Astrocyte (in vitro differentiated cells and primary cell): ENCODE results near the gene TUBB4B. TPM values are rescaled to one million over a fixed set of nuclear protein-coding genes. Genes with fewer than 3 reads are reported as not detected.

ENCODE experiments used
- DNase-seq: peaks from one replicate; pipeline ENCODE4 v3.0.0-alpha.2; 2010; ENCODE audit warnings: low read depth
- FAIRE-seq: peaks from 2 replicates; lab custom pipeline; 2011; peaks lifted over from hg19 to GRCh38; lab: Jason Lieb, UNC
- H2AFZ ChIP-seq: 2 replicates; pipeline ENCODE4 v1.6.0; 2012; ENCODE audit warnings: low read depth, low read length, inconsistent platforms
- H3K27ac ChIP-seq: 2 replicates; pipeline ENCODE4 v1.5.1; 2011; ENCODE audit warnings: low read depth, low read length, inconsistent platforms
- H3K27me3 ChIP-seq: 2 replicates; pipeline ENCODE4 v1.6.0; 2011; ENCODE audit warnings: low read length, inconsistent platforms; ENCODE audit not compliant: insufficient read depth
- H3K36me3 ChIP-seq: 2 replicates; pipeline ENCODE4 v1.5.1; 2011; ENCODE audit warnings: low read length, inconsistent platforms; ENCODE audit not compliant: insufficient read depth
- H3K4me1 ChIP-seq: 2 replicates; pipeline ENCODE4 v1.5.1; 2011; ENCODE audit warnings: low read length, inconsistent platforms; ENCODE audit not compliant: insufficient read depth
- H3K4me2 ChIP-seq: 2 replicates; pipeline ENCODE4 v1.6.0; 2012; ENCODE audit warnings: low read length, inconsistent platforms
- H3K4me3 ChIP-seq: 2 replicates; pipeline ENCODE4 v1.5.1; 2011; ENCODE audit warnings: low read depth, mild to moderate bottlenecking, low read length, inconsistent platforms; ENCODE audit not compliant: insufficient read depth
- H3K79me2 ChIP-seq: 2 replicates; pipeline ENCODE4 v1.6.0; 2012; ENCODE audit warnings: mild to moderate bottlenecking, low read length, inconsistent platforms; ENCODE audit not compliant: insufficient read depth
- H3K9ac ChIP-seq: 2 replicates; pipeline ENCODE4 v1.6.0; 2012; ENCODE audit warnings: mild to moderate bottlenecking, low read length, inconsistent platforms
- H3K9me3 ChIP-seq: 2 replicates; pipeline ENCODE4 v1.5.1; 2012; ENCODE audit warnings: low read depth, mild to moderate bottlenecking, low read length, inconsistent platforms; ENCODE audit not compliant: insufficient read depth
- H4K20me1 ChIP-seq: 2 replicates; pipeline ENCODE4 v1.6.0; 2012; ENCODE audit warnings: low read length, inconsistent platforms; ENCODE audit not compliant: insufficient read depth
- H3K27ac Mint-ChIP-seq: one replicate; pipeline ENCODE4 v1.8.0; 2021; ENCODE audit warnings: mild to moderate bottlenecking, mixed read lengths; ENCODE audit not compliant: unreplicated experiment
- H3K27me3 Mint-ChIP-seq: one replicate; pipeline ENCODE4 v1.8.0; 2021; ENCODE audit warnings: low read depth, mixed read lengths; ENCODE audit not compliant: unreplicated experiment
- H3K36me3 Mint-ChIP-seq: one replicate; pipeline ENCODE4 v1.8.0; 2021; ENCODE audit warnings: low read depth, mixed read lengths; ENCODE audit not compliant: unreplicated experiment
- H3K4me1 Mint-ChIP-seq: one replicate; pipeline ENCODE4 v1.8.0; 2021; ENCODE audit warnings: low read depth, mixed read lengths; ENCODE audit not compliant: unreplicated experiment
- H3K4me3 Mint-ChIP-seq: one replicate; pipeline ENCODE4 v1.8.0; 2021; ENCODE audit warnings: mild to moderate bottlenecking, moderate library complexity, mixed read lengths; ENCODE audit not compliant: unreplicated experiment
- H3K9me3 Mint-ChIP-seq: one replicate; pipeline ENCODE4 v1.8.0; 2021; ENCODE audit warnings: mild to moderate bottlenecking, mixed read lengths; ENCODE audit not compliant: unreplicated experiment
- EZH2 ChIP-seq: IDR thresholded peaks from 2 replicates; pipeline ENCODE4 v1.6.1; 2012; ENCODE audit warnings: mild to moderate bottlenecking, low read length, inconsistent platforms; ENCODE audit not compliant: insufficient read depth
- total RNA-seq: library from RNA; stranded (reverse); gene quantifications from 2 replicates; pipeline ENCODE4 v1.2.1, GENCODE V29; 2021
- TF ChIP-seq, protein P1 (sequence below): IDR thresholded peaks from 2 replicates; pipeline ENCODE4 v1.5.1; 2011; ENCODE audit warnings: low read depth, mild to moderate bottlenecking, inconsistent platforms, low read length, moderate library complexity; ENCODE audit not compliant: insufficient read depth

The TUBB4B gene
- total RNA-seq, 1 donor from 2014 or later, result 218 TPM

DNA sequence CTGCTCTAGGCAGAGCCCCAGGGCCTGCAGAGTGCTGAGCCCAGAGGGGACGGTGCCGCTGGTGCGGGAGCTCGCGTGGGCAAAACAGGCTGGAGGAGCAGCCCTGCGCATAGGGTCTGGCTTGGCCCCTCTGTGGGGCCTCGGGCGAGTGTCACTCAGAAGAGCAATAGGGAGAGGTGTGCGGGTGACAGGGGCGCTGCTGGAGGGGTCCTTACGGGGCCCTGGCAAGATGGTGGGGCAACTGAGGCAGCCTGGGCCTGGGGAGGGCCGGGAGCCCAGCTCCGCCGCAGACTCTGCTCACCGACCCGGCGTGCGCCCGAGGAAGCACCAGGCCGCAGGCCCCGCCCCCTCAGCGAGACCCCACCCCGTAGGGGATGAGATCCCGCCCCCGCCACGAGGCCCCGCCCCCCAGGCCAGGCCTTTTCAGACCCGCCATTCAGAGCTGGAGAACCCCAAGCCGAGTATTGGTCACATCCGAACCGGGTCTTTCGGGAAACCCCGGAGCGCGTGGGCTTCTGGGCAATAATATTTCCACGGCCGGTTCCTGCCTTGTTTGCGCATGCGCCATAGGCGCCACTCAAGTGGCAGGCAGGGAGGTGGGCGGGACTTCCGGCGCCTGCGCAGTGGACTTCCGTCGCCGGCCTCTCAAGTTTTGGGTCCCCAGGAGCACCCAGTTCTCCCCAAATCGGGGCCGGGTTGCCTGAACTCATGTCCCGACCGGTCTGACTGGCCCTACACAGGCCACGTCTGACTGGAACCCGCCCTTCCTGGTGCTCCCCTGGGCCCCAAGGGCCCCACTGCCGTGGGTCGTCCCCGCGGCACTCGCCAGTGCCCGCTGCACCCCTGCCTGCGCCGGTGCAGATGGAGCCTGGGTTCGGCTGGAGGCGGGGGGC, 17.8 kb upstream of the TUBB4B start:
- peak overlapping the region; percentile 86 for H3K4me3 ChIP-seq
- peak overlapping the region; percentile 93 for H3K9ac ChIP-seq
- H3K36me3 ChIP-seq, result no peaks in the 10 kb centered on the region
- TF ChIP-seq EZH2, result no peak
- TF ChIP-seq, protein P1, sequence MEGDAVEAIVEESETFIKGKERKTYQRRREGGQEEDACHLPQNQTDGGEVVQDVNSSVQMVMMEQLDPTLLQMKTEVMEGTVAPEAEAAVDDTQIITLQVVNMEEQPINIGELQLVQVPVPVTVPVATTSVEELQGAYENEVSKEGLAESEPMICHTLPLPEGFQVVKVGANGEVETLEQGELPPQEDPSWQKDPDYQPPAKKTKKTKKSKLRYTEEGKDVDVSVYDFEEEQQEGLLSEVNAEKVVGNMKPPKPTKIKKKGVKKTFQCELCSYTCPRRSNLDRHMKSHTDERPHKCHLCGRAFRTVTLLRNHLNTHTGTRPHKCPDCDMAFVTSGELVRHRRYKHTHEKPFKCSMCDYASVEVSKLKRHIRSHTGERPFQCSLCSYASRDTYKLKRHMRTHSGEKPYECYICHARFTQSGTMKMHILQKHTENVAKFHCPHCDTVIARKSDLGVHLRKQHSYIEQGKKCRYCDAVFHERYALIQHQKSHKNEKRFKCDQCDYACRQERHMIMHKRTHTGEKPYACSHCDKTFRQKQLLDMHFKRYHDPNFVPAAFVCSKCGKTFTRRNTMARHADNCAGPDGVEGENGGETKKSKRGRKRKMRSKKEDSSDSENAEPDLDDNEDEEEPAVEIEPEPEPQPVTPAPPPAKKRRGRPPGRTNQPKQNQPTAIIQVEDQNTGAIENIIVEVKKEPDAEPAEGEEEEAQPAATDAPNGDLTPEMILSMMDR, result no peak
- no peaks in the 10 kb centered on the region for H3K9me3 ChIP-seq
- no peak overlapping the region for H3K27ac Mint-ChIP-seq
- peak overlapping the region; percentile 76 for H3K27ac ChIP-seq
- no peaks in the 10 kb centered on the region for H3K79me2 ChIP-seq
- DNase-seq (peak; percentile 87), FAIRE-seq (peak; percentile 71)
- H3K4me3 Mint-ChIP-seq, result peak overlapping the region; percentile 83
- peak overlapping the region; percentile 97 for H2AFZ ChIP-seq
- no peaks in the 10 kb centered on the region for H3K27me3 Mint-ChIP-seq
- peaks cover 32% of the 10 kb centered on the region for H3K4me1 ChIP-seq
- no peaks in the 10 kb centered on the region for H3K36me3 Mint-ChIP-seq
- peaks cover 9% of the 10 kb centered on the region for H3K4me1 Mint-ChIP-seq
- H3K9me3 Mint-ChIP-seq, result no peaks in the 10 kb centered on the region
- H3K4me2 ChIP-seq, result peak overlapping the region; percentile 95
- H3K27me3 ChIP-seq, result no peaks in the 10 kb centered on the region
- H4K20me1 ChIP-seq, result peaks cover 8% of the 10 kb centered on the region

DNA sequence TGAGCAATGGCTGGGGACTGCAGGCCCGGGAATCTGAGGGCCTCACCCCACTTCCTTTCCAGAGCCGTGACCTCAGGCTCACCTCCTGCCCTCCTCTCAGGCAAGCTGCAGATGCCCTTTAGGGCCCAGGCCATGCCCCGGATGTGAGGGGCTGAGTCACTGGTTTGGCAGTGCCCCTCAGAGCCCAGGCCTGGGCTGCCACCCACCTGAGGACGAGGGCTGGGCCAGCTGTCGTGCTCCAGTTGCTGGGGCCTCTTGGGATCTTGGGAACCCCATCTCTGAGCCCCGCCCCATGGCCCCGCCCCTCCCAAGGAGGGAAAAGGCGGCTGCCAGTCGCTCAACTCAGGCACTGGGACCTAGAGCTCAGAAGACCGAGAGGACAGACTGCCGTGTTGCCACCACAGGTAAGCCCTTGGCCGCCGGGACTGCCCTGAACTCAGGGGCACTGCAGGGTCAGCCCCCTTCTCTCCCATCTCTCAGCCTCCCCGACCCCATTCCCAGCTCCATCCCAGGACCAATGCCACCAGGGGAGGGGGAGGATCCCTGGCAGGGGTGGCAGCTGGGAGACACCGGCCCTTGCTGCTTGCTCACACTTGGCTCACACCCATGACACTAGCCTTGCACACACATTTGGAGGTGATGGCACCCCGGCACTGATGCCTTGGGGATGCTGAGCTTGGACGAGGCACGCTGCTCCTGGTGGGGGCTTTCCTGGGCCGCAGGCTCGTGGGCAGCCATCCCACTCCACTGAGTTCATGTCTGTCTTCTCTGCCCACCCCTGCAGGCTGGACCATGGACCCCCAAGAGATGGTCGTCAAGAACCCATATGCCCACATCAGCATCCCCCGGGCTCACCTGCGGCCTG, 16.0 kb upstream of the TUBB4B start, which contains the start of gene CYSRT1:
Gene CYSRT1 (plus strand): TSS at position 345 of the 865 bp plus-strand sequence. CDS start 448 bp downstream, at position 793.
- H3K27me3 Mint-ChIP-seq, result no peaks in the 10 kb centered on the region
- no peaks in the 10 kb centered on the region for H3K79me2 ChIP-seq
- H3K4me1 ChIP-seq, result peaks cover 22% of the 10 kb centered on the region
- H3K4me2 ChIP-seq, result peak within 1 kb of the TSS; percentile 95
- no peaks in the 10 kb centered on the region for H3K9me3 Mint-ChIP-seq
- DNase-seq (no peak), FAIRE-seq (no peak)
- H3K36me3 Mint-ChIP-seq, result no peaks in the 10 kb centered on the region
- H3K27ac ChIP-seq, result no peak within 1 kb of the TSS
- H4K20me1 ChIP-seq, result no peaks in the 10 kb centered on the region
- H2AFZ ChIP-seq, result peak within 1 kb of the TSS; percentile 97
- peaks cover 4% of the 10 kb centered on the region for H3K4me1 Mint-ChIP-seq
- no peaks in the 10 kb centered on the region for H3K9me3 ChIP-seq
- peak within 1 kb of the TSS; percentile 93 for H3K9ac ChIP-seq
- peak within 1 kb of the TSS; percentile 69 for H3K27ac Mint-ChIP-seq
- no peak for TF ChIP-seq EZH2
- TF ChIP-seq, protein P1, result no peak
- peak within 1 kb of the TSS; percentile 86 for H3K4me3 ChIP-seq
- no peaks in the 10 kb centered on the region for H3K27me3 ChIP-seq
- peak within 1 kb of the TSS; percentile 83 for H3K4me3 Mint-ChIP-seq
- H3K36me3 ChIP-seq, result no peaks in the 10 kb centered on the region
